ENCODE measurements around the gene GALNT13. TPM values are rescaled to one million over a fixed set of nuclear protein-coding genes. Genes with fewer than 3 reads are reported as not detected.

GALNT13 gene
- total RNA-seq, 1 donor from 2014 or later, result under 0.01 TPM

DNA sequence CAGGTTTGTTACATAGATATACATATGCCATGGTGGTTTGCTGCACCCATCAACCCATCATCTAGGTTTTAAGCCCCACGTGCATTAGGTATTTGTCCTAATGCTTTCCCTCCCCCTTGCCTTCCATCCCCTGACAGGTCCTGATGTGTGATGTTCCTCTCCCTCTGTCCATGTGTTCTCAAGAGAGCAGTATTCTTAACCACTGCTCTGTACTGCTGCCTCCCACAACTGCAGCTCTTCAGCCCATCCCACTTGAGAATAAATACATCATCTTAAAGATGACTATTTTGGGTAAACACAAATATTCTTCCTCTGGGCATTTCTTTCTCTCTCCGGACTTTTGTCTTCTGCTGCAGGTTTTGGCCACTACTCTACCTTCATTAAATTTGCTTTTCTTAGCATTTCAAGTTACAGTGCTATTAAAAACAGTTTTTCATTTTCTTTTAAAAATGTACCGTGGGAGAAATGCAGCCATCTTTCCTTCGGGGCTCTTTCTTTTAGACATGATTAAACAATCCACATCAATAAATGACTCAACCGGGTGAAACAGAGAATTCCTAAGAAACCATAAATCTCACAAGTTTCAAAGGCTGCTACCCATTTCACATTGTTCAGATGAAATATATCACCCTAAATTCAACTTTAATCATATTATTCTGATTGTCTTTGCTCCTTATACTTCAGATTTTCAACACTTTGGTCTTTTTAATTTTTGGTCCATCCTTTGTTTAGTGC, 323.4 kb downstream of the GALNT13 start:
- Histone ChIP-seq H3K9ac (ENCODE audit: low read depth in 1 of 3, low read length in 3 of 3) (no peak overlapping the region), H3K4me1 (ENCODE audit: control insufficient read depth in 3 of 3, insufficient read depth in 3 of 3, low read length in 3 of 3) (no peaks in the 10 kb centered on the region)

GRCh38 chr2:154195644-154196195, 324.0 kb downstream of the GALNT13 start:
- H3K4me1 ChIP-seq (ENCODE audit: control insufficient read depth in 3 of 3, insufficient read depth in 3 of 3, low read length in 3 of 3), result no peaks in the 10 kb centered on the region
- no peaks in the 10 kb centered on the region for H3K27me3 ChIP-seq (ENCODE audit: control insufficient read depth in 3 of 3, insufficient read depth in 3 of 3, low read length in 3 of 3)
- H3K4me3 ChIP-seq (ENCODE audit: low read length in 3 of 3), result no peak overlapping the region
- no peak overlapping the region for H3K27ac ChIP-seq (ENCODE audit: low read depth, low read length)
- no peaks in the 10 kb centered on the region for H3K36me3 ChIP-seq (ENCODE audit: control insufficient read depth in 3 of 3, insufficient read depth in 3 of 3, low read length in 3 of 3)
- H3K9ac ChIP-seq (ENCODE audit: low read depth in 1 of 3, low read length in 3 of 3), result no peak overlapping the region
- no peaks in the 10 kb centered on the region for H3K9me3 ChIP-seq (ENCODE audit: control insufficient read depth in 3 of 3, low read length in 3 of 3)

More for the DNA sequence above, 323.4 kb downstream of the GALNT13 start:
- Histone ChIP-seq H3K27ac (ENCODE audit: low read depth, low read length) (no peak overlapping the region), H3K36me3 (ENCODE audit: control insufficient read depth in 3 of 3, insufficient read depth in 3 of 3, low read length in 3 of 3) (no peaks in the 10 kb centered on the region), H3K27me3 (ENCODE audit: control insufficient read depth in 3 of 3, insufficient read depth in 3 of 3, low read length in 3 of 3) (no peaks in the 10 kb centered on the region), H3K4me3 (ENCODE audit: low read length in 3 of 3) (no peak overlapping the region), H3K9me3 (ENCODE audit: control insufficient read depth in 3 of 3, low read length in 3 of 3) (no peaks in the 10 kb centered on the region)

DNA sequence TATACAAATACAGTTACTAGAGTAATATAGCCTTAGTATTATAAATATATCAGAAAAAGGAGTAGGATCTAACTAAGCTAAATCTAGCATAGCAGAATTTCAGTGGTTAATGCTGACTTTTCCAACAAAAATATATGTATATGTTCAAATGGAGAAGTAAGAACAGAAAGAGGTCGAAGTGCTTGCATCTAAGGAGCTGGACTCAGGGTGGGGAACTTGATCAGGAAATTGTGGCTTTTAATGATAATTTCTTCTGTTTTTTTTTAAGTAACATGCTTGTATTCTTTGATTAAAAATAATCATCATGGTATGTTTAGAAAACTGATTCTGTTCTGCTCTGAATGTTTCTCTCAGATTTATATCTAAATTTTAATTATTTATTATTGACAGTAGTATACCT, 327.1 kb downstream of the GALNT13 start:
- no peak overlapping the region for H3K27ac ChIP-seq (ENCODE audit: low read depth, low read length)
- H3K9ac ChIP-seq (ENCODE audit: low read depth in 1 of 3, low read length in 3 of 3), result no peak overlapping the region
- no peaks in the 10 kb centered on the region for H3K9me3 ChIP-seq (ENCODE audit: control insufficient read depth in 3 of 3, low read length in 3 of 3)
- no peaks in the 10 kb centered on the region for H3K36me3 ChIP-seq (ENCODE audit: control insufficient read depth in 3 of 3, insufficient read depth in 3 of 3, low read length in 3 of 3)
- no peak overlapping the region for H3K4me3 ChIP-seq (ENCODE audit: low read length in 3 of 3)
- H3K4me1 ChIP-seq (ENCODE audit: control insufficient read depth in 3 of 3, insufficient read depth in 3 of 3, low read length in 3 of 3), result no peaks in the 10 kb centered on the region
- no peaks in the 10 kb centered on the region for H3K27me3 ChIP-seq (ENCODE audit: control insufficient read depth in 3 of 3, insufficient read depth in 3 of 3, low read length in 3 of 3)

DNA sequence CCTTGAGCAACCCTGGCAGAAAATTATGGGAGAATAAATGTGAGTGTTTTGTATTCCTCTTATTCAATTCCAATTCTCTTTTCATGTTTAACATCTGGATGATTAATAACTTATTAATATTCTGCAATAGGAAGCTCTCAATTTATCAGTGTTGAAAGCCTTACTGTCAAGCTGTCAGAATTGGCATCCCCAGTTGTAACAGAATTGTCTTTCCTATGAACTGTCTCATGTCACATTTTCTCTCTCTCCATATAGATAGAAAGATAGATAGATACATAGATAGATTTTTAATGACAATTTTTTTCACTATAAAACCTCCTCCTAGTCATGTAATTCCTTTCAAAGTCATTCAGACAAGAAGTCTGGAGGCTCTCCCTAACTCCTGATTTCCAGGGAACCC, 331.5 kb downstream of the GALNT13 start:
- no peaks in the 10 kb centered on the region for H3K9me3 ChIP-seq (ENCODE audit: control insufficient read depth in 3 of 3, low read length in 3 of 3)
- no peaks in the 10 kb centered on the region for H3K4me1 ChIP-seq (ENCODE audit: control insufficient read depth in 3 of 3, insufficient read depth in 3 of 3, low read length in 3 of 3)
- no peaks in the 10 kb centered on the region for H3K27me3 ChIP-seq (ENCODE audit: control insufficient read depth in 3 of 3, insufficient read depth in 3 of 3, low read length in 3 of 3)
- H3K36me3 ChIP-seq (ENCODE audit: control insufficient read depth in 3 of 3, insufficient read depth in 3 of 3, low read length in 3 of 3), result no peaks in the 10 kb centered on the region
- no peak overlapping the region for H3K4me3 ChIP-seq (ENCODE audit: low read length in 3 of 3)
- H3K9ac ChIP-seq (ENCODE audit: low read depth in 1 of 3, low read length in 3 of 3), result no peak overlapping the region
- no peak overlapping the region for H3K27ac ChIP-seq (ENCODE audit: low read depth, low read length)

DNA sequence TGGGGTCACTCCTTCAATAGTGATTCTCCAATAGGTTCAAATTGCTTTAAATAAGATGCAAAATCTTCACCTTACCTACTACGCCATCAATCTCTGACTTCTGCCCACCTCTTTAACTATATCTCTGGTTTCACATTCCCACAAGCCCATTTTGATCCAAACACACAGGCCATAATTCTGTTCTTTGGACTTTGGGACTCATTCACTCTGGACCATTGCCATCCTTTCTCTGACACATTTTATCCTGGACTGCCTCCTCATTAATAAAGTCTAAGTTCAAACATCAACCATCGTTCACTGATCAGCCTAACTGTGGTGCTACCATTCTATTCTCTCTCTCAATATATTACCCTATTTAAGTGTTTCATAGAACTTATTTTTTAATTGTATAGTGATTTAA, 332.2 kb downstream of the GALNT13 start:
- Histone ChIP-seq H3K9me3 (ENCODE audit: control insufficient read depth in 3 of 3, low read length in 3 of 3) (no peaks in the 10 kb centered on the region), H3K36me3 (ENCODE audit: control insufficient read depth in 3 of 3, insufficient read depth in 3 of 3, low read length in 3 of 3) (no peaks in the 10 kb centered on the region), H3K27me3 (ENCODE audit: control insufficient read depth in 3 of 3, insufficient read depth in 3 of 3, low read length in 3 of 3) (no peaks in the 10 kb centered on the region), H3K4me1 (ENCODE audit: control insufficient read depth in 3 of 3, insufficient read depth in 3 of 3, low read length in 3 of 3) (no peaks in the 10 kb centered on the region), H3K9ac (ENCODE audit: low read depth in 1 of 3, low read length in 3 of 3) (no peak overlapping the region), H3K27ac (ENCODE audit: low read depth, low read length) (no peak overlapping the region), H3K4me3 (ENCODE audit: low read length in 3 of 3) (no peak overlapping the region)

GRCh38 chr2:154207288-154208047, 335.7 kb downstream of the GALNT13 start:
- no peaks in the 10 kb centered on the region for H3K9me3 ChIP-seq (ENCODE audit: control insufficient read depth in 3 of 3, low read length in 3 of 3)
- no peak overlapping the region for H3K27ac ChIP-seq (ENCODE audit: low read depth, low read length)
- H3K4me1 ChIP-seq (ENCODE audit: control insufficient read depth in 3 of 3, insufficient read depth in 3 of 3, low read length in 3 of 3), result no peaks in the 10 kb centered on the region
- no peaks in the 10 kb centered on the region for H3K36me3 ChIP-seq (ENCODE audit: control insufficient read depth in 3 of 3, insufficient read depth in 3 of 3, low read length in 3 of 3)
- no peak overlapping the region for H3K9ac ChIP-seq (ENCODE audit: low read depth in 1 of 3, low read length in 3 of 3)
- no peaks in the 10 kb centered on the region for H3K27me3 ChIP-seq (ENCODE audit: control insufficient read depth in 3 of 3, insufficient read depth in 3 of 3, low read length in 3 of 3)
- no peak overlapping the region for H3K4me3 ChIP-seq (ENCODE audit: low read length in 3 of 3)

- Histone ChIP-seq H3K4me3 (ENCODE audit: low read length in 3 of 3) (no peak overlapping the region), H3K27me3 (ENCODE audit: control insufficient read depth in 3 of 3, insufficient read depth in 3 of 3, low read length in 3 of 3) (no peaks in the 10 kb centered on the region), H3K27ac (ENCODE audit: low read depth, low read length) (no peak overlapping the region), H3K9ac (ENCODE audit: low read depth in 1 of 3, low read length in 3 of 3) (no peak overlapping the region), H3K9me3 (ENCODE audit: control insufficient read depth in 3 of 3, low read length in 3 of 3) (no peaks in the 10 kb centered on the region), H3K36me3 (ENCODE audit: control insufficient read depth in 3 of 3, insufficient read depth in 3 of 3, low read length in 3 of 3) (no peaks in the 10 kb centered on the region), H3K4me1 (ENCODE audit: control insufficient read depth in 3 of 3, insufficient read depth in 3 of 3, low read length in 3 of 3) (no peaks in the 10 kb centered on the region)
Measured at GRCh38 chr2:154223726-154224125, 352.0 kb downstream of the GALNT13 start.

DNA sequence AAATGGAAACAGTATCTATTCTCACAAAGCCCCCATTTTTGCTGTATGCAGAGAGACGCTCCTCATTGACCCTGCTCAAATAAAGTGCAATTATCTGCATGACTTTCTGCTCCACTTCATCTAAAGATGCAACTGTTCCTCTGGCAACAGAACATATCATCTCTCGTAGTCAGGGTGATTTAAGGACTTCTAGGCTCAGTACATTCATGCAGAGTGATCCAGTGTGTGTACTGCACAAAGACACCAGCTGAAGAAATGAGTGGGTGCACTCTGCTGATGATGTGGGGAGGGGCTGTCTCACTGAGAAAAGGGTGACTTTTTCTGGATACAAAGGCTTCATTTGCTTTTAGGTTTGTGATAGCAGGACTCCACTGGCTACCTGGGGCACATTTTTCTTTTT, 355.2 kb downstream of the GALNT13 start:
- Histone ChIP-seq H3K4me1 (ENCODE audit: control insufficient read depth in 3 of 3, insufficient read depth in 3 of 3, low read length in 3 of 3) (no peaks in the 10 kb centered on the region), H3K4me3 (ENCODE audit: low read length in 3 of 3) (no peak overlapping the region), H3K27me3 (ENCODE audit: control insufficient read depth in 3 of 3, insufficient read depth in 3 of 3, low read length in 3 of 3) (no peaks in the 10 kb centered on the region), H3K36me3 (ENCODE audit: control insufficient read depth in 3 of 3, insufficient read depth in 3 of 3, low read length in 3 of 3) (no peaks in the 10 kb centered on the region), H3K9ac (ENCODE audit: low read depth in 1 of 3, low read length in 3 of 3) (no peak overlapping the region), H3K9me3 (ENCODE audit: control insufficient read depth in 3 of 3, low read length in 3 of 3) (no peaks in the 10 kb centered on the region), H3K27ac (ENCODE audit: low read depth, low read length) (no peak overlapping the region)

- H3K9me3 ChIP-seq (ENCODE audit: control insufficient read depth in 3 of 3, low read length in 3 of 3), result no peaks in the 10 kb centered on the region
- H3K36me3 ChIP-seq (ENCODE audit: control insufficient read depth in 3 of 3, insufficient read depth in 3 of 3, low read length in 3 of 3), result no peaks in the 10 kb centered on the region
- H3K27me3 ChIP-seq (ENCODE audit: control insufficient read depth in 3 of 3, insufficient read depth in 3 of 3, low read length in 3 of 3), result no peaks in the 10 kb centered on the region
- no peak overlapping the region for H3K27ac ChIP-seq (ENCODE audit: low read depth, low read length)
- no peaks in the 10 kb centered on the region for H3K4me1 ChIP-seq (ENCODE audit: control insufficient read depth in 3 of 3, insufficient read depth in 3 of 3, low read length in 3 of 3)
- H3K4me3 ChIP-seq (ENCODE audit: low read length in 3 of 3), result no peak overlapping the region
- H3K9ac ChIP-seq (ENCODE audit: low read depth in 1 of 3, low read length in 3 of 3), result no peak overlapping the region
Measured at GRCh38 chr2:154228566-154229280, 357.0 kb downstream of the GALNT13 start.

- Histone ChIP-seq H3K9me3 (ENCODE audit: control insufficient read depth in 3 of 3, low read length in 3 of 3) (no peaks in the 10 kb centered on the region), H3K4me1 (ENCODE audit: control insufficient read depth in 3 of 3, insufficient read depth in 3 of 3, low read length in 3 of 3) (no peaks in the 10 kb centered on the region), H3K27me3 (ENCODE audit: control insufficient read depth in 3 of 3, insufficient read depth in 3 of 3, low read length in 3 of 3) (no peaks in the 10 kb centered on the region), H3K9ac (ENCODE audit: low read depth in 1 of 3, low read length in 3 of 3) (no peak overlapping the region), H3K4me3 (ENCODE audit: low read length in 3 of 3) (no peak overlapping the region), H3K27ac (ENCODE audit: low read depth, low read length) (no peak overlapping the region), H3K36me3 (ENCODE audit: control insufficient read depth in 3 of 3, insufficient read depth in 3 of 3, low read length in 3 of 3) (no peaks in the 10 kb centered on the region)
Measured at GRCh38 chr2:154229966-154230365, 358.2 kb downstream of the GALNT13 start.
